ENCODE results near the gene CPZ. TPM values are rescaled to one million over a fixed set of nuclear protein-coding genes. Genes with fewer than 3 reads are reported as not detected.

The CPZ gene
- total and polyA plus RNA-seq, 12 donors, result 0.53 to 6.4 (median 3.9) TPM

- Histone ChIP-seq H3K36me3 (replicated peaks in 1 of 2) (no peaks in the 10 kb centered on the region), H3K9me3 (replicated peaks in 1 of 3) (no peaks in the 10 kb centered on the region), H3K4me1 (replicated peaks in 1 of 2) (no peaks in the 10 kb centered on the region), H3K27me3 (no peaks in the 10 kb centered on the region), H3K27ac (no peak overlapping the region), H3K4me3 (no peak overlapping the region)
- no peak for DNase-seq
- 74 to 78% (median 76%) methylated on average over 2 of the region's 2 CpGs for WGBS, 4 donors
- TF ChIP-seq POLR2A (IDR thresholded peaks at IDR 0.05) (no peak), CTCF (IDR thresholded peaks at IDR 0.05) (no peak)
- intact Hi-C loops (cut with DNase I), result no loop called here
Observed at GRCh38 chr4:8637456-8637984, 45.0 kb downstream of the CPZ start.

- no peak for DNase-seq
- intact Hi-C loops (cut with DNase I), result no loop called here
- H3K9me3 ChIP-seq (replicated peaks in 1 of 3), result no peaks in the 10 kb centered on the region
- no peaks in the 10 kb centered on the region for H3K4me1 ChIP-seq (replicated peaks in 1 of 2)
- H3K36me3 ChIP-seq (replicated peaks in 1 of 2), result no peaks in the 10 kb centered on the region
- TF ChIP-seq POLR2A (IDR thresholded peaks at IDR 0.05) (no peak), CTCF (IDR thresholded peaks at IDR 0.05) (no peak)
- H3K27me3 ChIP-seq, result no peaks in the 10 kb centered on the region
- H3K4me3 ChIP-seq, result no peak overlapping the region
- no peak overlapping the region for H3K27ac ChIP-seq
- WGBS, 4 donors, result 45 to 58% (median 52%) methylated on average over 10 of the region's 10 CpGs
Observed at GRCh38 chr4:8639021-8639420, 46.5 kb downstream of the CPZ start.

- no peak overlapping the region for H3K27ac ChIP-seq
- no peak overlapping the region for H3K4me3 ChIP-seq
- no peaks in the 10 kb centered on the region for H3K36me3 ChIP-seq (replicated peaks in 1 of 2)
- no peaks in the 10 kb centered on the region for H3K27me3 ChIP-seq
- no peaks in the 10 kb centered on the region for H3K9me3 ChIP-seq (replicated peaks in 1 of 3)
- intact Hi-C loops (cut with DNase I), result no loop called here
- no peak for TF ChIP-seq POLR2A (IDR thresholded peaks at IDR 0.05)
- TF ChIP-seq CTCF (IDR thresholded peaks at IDR 0.05), result no peak
- no peak for DNase-seq
- no peaks in the 10 kb centered on the region for H3K4me1 ChIP-seq (replicated peaks in 1 of 2)
- WGBS, 4 donors, result 73 to 78% (median 75%) methylated on average over 21 to 26 of the region's 26 CpGs
Observed at GRCh38 chr4:8639777-8640720, 47.5 kb downstream of the CPZ start.

GRCh38 chr4:8640816-8641215 is 48.3 kb downstream of the CPZ start:
- no peak overlapping the region for H3K27ac ChIP-seq
- H3K4me1 ChIP-seq (replicated peaks in 1 of 2), result no peaks in the 10 kb centered on the region
- intact Hi-C loops (cut with DNase I), result no loop called here
- H3K4me3 ChIP-seq, result no peak overlapping the region
- H3K36me3 ChIP-seq (replicated peaks in 1 of 2), result no peaks in the 10 kb centered on the region
- no peaks in the 10 kb centered on the region for H3K27me3 ChIP-seq
- TF ChIP-seq CTCF (IDR thresholded peaks at IDR 0.05) (no peak), POLR2A (IDR thresholded peaks at IDR 0.05) (no peak)
- H3K9me3 ChIP-seq (replicated peaks in 1 of 3), result no peaks in the 10 kb centered on the region
- 83 to 88% (median 86%) methylated on average over 11 of the region's 11 CpGs for WGBS, 4 donors
- DNase-seq, result no peak

Data from adrenal gland (tissue), 12 donors.